Measurements from ENCODE around the gene PLS1. TPM values are rescaled to one million over a fixed set of nuclear protein-coding genes. Genes with fewer than 3 reads are reported as not detected.

Gene PLS1
- total RNA-seq, 1 donor from 2014 or later = 5.7 TPM

DNA sequence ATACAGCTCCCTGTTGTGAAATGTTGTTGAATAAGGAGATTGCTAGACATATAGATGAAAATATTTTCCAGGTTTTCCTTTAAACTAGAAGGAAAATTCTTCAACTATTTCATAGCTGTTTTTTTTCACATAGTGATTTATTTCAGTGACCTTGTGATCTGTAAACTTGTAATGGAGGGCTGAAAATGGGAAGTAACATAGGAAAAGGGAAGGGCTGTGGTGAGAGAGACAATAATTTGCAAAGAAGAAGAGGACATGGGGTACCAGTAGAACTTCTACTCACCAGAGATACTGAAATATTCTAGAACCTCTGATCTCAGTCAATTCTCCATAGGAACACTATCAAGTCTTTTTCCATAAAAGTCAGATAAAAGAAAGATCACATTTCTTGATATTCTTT is 60.4 kb downstream of the PLS1 start:
- TF ChIP-seq CTCF (conservative IDR thresholded peaks at IDR 0.05) = no peak
- Mint-ChIP-seq H3K27me3 (ENCODE audit: low read depth) (no peaks in the 10 kb centered on the region), H3K36me3 (ENCODE audit: low read depth) (no peaks in the 10 kb centered on the region), H3K9me3 (no peaks in the 10 kb centered on the region), H3K27ac (ENCODE audit: unreplicated experiment) (no peak overlapping the region), H3K4me1 (peaks cover 5% of the 10 kb centered on the region), H3K4me3 (no peak overlapping the region)
- no peak for DNase-seq (ENCODE audit: low read depth, low spot score)

GRCh38 chr3:142657033-142657432 is 60.8 kb downstream of the PLS1 start:
- Mint-ChIP-seq H3K4me3 (no peak overlapping the region), H3K9me3 (no peaks in the 10 kb centered on the region), H3K4me1 (peaks cover 5% of the 10 kb centered on the region), H3K27me3 (ENCODE audit: low read depth) (no peaks in the 10 kb centered on the region), H3K27ac (ENCODE audit: unreplicated experiment) (no peak overlapping the region), H3K36me3 (ENCODE audit: low read depth) (no peaks in the 10 kb centered on the region)
- TF ChIP-seq CTCF (conservative IDR thresholded peaks at IDR 0.05) = no peak
- no peak for DNase-seq (ENCODE audit: low read depth, low spot score)

DNA sequence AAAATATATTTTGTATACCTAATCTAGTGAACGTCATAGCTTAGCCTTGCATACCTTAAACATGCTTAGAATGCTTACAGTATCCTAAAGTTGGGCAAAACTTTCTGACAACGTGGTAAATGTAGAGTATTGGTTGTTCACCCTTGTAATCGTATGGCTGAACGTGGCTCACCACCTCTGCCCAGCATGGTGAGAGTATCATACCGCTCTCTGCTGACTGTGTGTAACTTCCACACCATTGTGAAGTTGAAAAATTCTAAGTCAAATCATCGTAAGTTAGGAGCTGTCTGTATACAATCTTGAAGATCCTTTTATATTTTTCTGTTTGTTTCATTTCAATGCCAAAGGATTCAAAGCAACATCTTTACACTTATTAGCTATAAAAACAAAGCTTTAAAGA is 64.2 kb downstream of the PLS1 start:
- no peak overlapping the region for H3K27ac Mint-ChIP-seq (ENCODE audit: unreplicated experiment)
- H3K4me1 Mint-ChIP-seq = no peaks in the 10 kb centered on the region
- H3K36me3 Mint-ChIP-seq (ENCODE audit: low read depth) = no peaks in the 10 kb centered on the region
- no peak for TF ChIP-seq CTCF (conservative IDR thresholded peaks at IDR 0.05)
- no peaks in the 10 kb centered on the region for H3K9me3 Mint-ChIP-seq
- no peak overlapping the region for H3K4me3 Mint-ChIP-seq
- no peak for DNase-seq (ENCODE audit: low read depth, low spot score)
- H3K27me3 Mint-ChIP-seq (ENCODE audit: low read depth) = no peaks in the 10 kb centered on the region

- no peak for DNase-seq (ENCODE audit: low read depth, low spot score)
- no peak for TF ChIP-seq CTCF (conservative IDR thresholded peaks at IDR 0.05)
- H3K27me3 Mint-ChIP-seq (ENCODE audit: low read depth) = no peaks in the 10 kb centered on the region
- no peaks in the 10 kb centered on the region for H3K36me3 Mint-ChIP-seq (ENCODE audit: low read depth)
- no peak overlapping the region for H3K4me3 Mint-ChIP-seq
- no peaks in the 10 kb centered on the region for H3K4me1 Mint-ChIP-seq
- H3K27ac Mint-ChIP-seq (ENCODE audit: unreplicated experiment) = no peak overlapping the region
- H3K9me3 Mint-ChIP-seq = no peaks in the 10 kb centered on the region
Measured at GRCh38 chr3:142660893-142661292, 64.7 kb downstream of the PLS1 start.

DNA sequence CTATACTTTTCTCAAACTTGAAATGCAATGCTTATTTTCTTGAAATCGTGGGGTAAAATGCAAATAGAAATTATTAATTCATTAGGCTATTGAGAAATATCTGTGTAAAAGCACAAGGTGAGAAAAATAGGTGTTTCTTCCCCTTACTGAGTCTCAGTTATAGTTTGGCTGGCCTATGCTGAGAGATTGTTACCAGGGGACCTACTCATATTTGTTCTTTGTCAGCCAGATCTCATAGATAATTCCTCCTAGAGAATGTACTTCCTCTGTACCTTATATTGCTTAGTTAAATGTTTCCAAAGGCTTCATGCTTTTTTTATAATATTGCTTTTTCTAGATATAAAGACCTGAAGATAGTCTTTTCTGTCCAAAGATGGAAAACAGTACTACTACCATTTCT is 67.7 kb downstream of the PLS1 start:
- no peaks in the 10 kb centered on the region for H3K9me3 Mint-ChIP-seq
- DNase-seq (ENCODE audit: low read depth, low spot score) = no peak
- no peak for TF ChIP-seq CTCF (conservative IDR thresholded peaks at IDR 0.05)
- H3K27ac Mint-ChIP-seq (ENCODE audit: unreplicated experiment) = no peak overlapping the region
- no peak overlapping the region for H3K4me3 Mint-ChIP-seq
- no peaks in the 10 kb centered on the region for H3K36me3 Mint-ChIP-seq (ENCODE audit: low read depth)
- no peaks in the 10 kb centered on the region for H3K27me3 Mint-ChIP-seq (ENCODE audit: low read depth)
- H3K4me1 Mint-ChIP-seq = no peaks in the 10 kb centered on the region

GRCh38 chr3:142664311-142664710 is 68.1 kb downstream of the PLS1 start:
- Mint-ChIP-seq H3K27ac (ENCODE audit: unreplicated experiment) (no peak overlapping the region), H3K4me1 (no peaks in the 10 kb centered on the region), H3K9me3 (no peaks in the 10 kb centered on the region), H3K36me3 (ENCODE audit: low read depth) (no peaks in the 10 kb centered on the region), H3K27me3 (ENCODE audit: low read depth) (no peaks in the 10 kb centered on the region), H3K4me3 (no peak overlapping the region)
- no peak for DNase-seq (ENCODE audit: low read depth, low spot score)
- TF ChIP-seq CTCF (conservative IDR thresholded peaks at IDR 0.05) = no peak
